NCI-H187 treated with DMSO at 0.1 percent for 48 hours (cell line): ENCODE results near the gene NFE2L1.
"Not testable (repeated sequence)": the region's sequence is repeated elsewhere in the genome, so short reads cannot be mapped to it uniquely, and the experiment has no call there.

Experiments
- DNase-seq: peaks from one replicate; lab custom pipeline; 2025; lab: John Stamatoyannopoulos, UW

The NFE2L1 gene

DNA sequence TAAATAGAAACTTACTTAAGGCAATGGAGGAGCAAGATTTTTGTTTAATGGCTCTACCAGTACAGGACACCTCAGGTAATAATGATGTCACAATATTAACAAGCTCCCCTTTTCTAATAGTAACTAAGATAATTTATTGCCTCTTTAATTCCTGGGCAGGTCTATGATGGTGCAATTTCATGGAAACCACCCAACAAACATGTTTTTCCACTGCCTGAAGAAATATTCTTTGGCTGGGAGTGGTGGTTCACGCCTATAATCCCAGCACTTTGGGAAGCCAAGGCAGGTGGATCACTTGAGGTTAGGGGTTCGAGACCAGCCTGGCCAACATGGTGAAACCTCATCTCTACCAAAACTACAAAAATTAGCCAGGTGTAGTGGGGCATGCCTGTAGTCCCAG lies 19.6 kb downstream of the NFE2L1 start:
- DNase-seq = not testable (repeated sequence)

DNA sequence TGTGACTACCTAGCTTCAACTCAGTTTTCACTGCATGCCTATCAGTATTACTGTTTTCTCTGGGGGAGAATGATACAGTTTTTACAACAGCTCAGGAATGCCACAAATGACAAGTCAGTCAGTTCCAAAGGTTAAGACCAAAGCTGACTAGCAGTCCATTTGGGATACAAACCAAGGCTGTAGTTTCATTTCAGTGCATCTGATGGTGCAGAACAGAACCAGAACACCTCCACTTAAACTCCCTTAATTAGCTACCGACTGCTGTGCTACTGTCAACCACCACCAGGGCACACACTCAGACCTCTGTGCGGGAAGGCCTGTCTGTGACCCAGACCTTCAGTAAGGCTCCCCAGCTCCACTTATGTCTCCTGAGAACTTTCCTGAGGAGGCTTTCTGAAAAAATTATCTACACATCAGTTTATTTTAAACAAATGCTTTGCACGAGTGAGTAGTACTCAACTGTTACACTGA lies 20.4 kb downstream of the NFE2L1 start:
- DNase-seq = no peak

DNA sequence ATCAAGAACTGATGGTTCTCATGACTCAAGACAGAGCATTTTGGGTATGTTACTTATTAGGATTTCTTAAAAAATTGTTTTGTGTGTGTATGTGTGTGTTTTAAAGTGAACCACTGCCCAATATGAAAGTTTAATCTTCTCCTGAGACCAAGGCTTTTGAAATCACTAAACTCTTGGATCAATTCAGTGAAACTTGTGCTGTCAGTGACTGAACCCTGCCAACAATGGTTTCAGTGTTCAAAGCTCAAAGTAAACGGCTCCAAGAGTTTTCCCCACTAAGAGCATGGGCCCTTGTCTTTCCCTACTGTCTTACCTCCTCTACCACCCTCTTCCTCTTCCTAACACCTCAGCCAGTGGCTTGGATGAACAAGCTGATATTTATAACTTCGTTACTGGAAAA lies 22.0 kb downstream of the NFE2L1 start:
- no peak for DNase-seq

DNA sequence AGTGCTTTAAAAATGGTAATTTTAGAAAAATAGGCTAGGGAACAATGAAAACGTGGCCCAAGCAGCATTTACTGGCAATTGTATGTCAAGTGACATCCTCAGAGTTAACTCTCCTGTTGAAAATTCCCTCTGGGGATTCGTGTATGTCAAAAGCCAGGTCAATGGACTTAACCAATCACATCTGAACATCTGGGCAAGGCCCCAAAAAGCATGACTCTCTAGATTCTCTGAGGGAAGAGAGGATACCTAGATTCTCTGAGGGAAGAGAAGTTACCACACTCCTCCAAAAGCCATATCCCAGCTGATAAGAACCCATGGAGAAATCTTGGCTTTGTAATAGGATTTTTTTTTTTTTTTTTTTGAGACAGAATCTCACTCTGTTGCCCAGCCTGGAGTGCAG lies 23.5 kb downstream of the NFE2L1 start:
- DNase-seq = no peak

DNA sequence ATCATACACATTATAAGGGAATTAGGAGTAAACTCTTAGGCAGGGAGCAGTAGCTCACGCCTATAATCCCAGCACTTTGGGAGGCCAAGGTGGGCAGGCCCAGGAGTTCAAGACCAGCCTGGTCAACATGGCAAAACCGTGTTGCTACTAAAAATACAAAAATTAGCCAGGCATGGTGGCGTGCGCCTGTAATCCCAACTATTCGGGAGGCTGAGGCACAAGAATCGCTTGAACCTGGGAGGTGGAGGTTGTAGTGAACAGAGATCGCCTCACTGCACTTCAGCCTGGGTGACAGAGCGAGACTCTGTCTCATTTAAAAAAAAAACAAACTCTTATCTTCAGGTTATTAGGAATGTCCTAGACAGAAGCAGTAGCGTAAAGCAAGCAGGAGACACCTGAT lies 24.7 kb downstream of the NFE2L1 start:
- DNase-seq = not testable (repeated sequence)

DNA sequence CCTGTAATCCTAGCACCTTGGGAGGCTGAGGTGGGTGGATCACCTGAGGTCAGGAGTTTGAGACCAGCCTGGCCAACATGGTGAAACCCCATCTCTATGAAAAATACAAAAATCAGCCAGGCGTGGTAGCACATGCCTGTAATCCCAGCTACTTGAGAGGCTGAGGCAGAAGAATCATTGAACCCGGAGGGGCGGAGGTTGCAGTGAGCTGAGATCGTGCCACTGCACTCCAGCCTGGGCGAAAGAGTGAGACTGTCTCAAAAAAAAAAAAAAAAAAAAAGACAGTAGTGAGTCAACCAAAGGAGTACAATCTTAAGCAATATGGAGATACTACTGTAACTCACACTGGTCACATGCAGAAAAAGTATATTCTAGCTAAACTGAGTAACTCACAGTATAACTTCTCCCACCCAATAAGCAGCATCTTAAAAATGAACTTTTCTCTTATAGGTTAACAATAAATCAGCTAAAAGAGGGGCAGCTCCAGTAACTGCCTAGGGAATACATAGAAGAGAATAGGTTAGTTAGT lies 25.5 kb downstream of the NFE2L1 start:
- not testable (repeated sequence) for DNase-seq

DNA sequence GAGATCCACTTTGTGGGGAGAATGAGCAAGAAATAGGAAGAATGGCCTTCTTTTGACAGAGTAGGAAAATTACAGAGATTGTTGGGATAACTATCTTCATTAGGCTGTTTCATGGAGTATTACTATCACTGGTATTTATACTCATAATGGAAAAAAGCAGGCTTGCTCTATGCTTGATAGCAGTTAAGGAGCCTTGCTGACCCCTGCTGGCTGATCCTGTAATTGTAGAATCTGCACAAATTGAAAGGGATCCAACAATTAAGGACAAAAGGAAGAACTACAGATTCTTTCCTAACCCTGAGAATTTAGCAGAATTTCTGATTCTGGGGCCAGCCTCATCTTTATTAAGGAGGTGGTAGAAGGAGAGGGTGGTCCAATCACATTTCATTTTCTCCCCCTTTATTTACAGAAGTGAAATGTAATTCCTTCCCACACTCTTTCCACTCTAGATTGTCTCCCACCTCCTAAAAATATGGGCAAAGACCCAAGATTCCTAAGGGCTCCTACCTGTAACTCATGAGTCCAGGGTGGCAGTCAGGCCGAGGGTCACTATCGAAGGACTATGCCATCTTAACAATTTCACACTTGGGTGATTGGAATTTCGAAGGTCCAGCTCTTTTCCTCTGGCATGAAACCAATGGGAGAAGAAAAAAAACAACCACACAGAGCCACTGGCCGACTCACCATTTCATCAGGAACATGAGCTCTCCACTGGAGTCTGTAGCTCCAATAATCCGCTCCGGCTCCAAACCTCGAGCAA lies 26.3 kb downstream of the NFE2L1 start:
- no peak for DNase-seq

DNA sequence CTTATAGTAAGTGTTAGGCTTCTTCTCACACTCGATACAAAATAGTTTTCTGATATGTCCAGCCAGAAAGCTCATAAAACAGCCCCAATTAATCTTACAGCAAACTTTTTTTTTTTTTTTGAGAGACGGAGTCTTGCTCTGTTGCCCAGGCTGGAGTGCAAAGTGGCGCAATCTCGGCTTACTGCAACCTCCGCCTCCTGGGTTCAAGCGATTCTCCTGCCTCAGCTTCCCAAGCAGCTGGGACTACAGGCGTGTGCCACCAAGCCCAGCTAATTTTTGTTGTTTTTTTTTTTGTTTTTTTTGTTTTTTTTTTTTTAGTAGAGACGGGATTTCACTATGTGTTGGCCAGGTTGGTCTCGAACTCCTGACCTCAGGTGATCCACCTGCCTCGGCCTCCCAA lies 29.0 kb downstream of the NFE2L1 start:
- DNase-seq = not testable (repeated sequence)

DNA sequence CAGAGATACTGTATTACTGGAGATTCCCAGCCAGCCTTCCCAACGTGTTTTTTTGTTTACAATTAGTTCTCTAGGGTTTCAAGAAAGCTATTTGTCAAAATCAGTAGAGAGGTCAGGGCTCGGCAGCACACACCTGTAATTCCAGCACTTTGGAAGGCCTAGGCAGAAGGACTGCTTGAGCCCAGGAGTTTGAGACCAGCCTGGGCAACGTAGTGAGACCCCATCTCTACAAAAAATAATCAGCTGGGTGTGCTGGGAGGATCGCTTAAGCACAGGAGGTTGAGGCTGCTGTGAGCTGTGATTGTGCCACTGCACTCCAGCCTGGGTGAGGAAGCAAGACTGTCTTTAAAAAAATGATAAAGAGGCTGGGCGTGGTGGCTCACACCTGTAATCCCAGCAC lies 33.7 kb downstream of the NFE2L1 start:
- DNase-seq = no peak

DNA sequence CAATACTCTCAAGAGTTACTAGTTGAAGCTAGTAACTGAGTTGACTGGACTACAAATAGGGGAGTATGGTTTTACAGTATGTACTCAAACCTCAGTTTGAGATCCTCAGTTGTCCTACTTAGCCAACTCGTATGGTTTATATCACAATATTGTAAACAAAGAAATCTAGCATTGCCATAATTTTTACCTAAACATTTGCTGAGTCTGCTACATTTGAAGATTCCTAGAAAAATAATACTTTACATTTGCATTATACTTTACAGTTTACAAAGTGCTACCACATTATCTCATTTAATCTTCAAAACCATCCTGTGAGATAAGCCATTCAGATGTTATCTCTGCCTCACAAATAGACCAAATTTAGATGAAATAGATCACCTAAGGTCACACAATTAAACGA lies 36.8 kb downstream of the NFE2L1 start:
- no peak for DNase-seq

DNA sequence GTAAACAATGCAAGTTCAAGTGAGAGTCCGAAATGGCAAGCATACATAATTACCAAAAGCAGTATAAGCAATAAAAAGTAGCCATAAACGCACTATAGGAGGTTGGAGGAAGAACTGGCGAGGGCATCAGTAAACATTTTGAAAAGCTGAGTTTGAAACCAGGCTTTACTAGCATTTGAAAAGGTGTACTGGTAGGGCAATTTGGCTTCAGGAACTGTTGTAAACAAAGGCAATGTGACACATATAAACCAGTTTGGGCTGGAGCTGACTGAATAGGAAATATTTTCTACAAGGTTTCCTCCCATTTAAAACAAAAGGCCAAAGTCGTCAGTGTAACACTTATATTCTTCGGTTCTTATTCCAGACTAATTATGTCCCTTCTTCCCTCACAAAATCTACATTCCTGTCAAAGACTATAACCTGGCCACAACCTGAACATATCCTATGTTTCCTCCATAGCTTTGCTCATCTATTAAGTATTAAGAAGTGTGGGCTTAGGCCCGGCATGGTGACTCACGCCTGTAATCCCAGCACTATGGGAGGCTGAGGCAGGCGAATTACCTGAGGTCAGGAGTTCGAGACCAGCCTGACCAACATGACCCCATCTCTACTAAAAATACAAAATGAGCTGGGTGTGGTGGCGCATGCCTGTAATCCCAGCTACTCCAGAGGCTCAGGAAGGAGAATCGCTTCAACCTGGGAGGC lies 45.3 kb downstream of the NFE2L1 start:
- DNase-seq = no peak

DNA sequence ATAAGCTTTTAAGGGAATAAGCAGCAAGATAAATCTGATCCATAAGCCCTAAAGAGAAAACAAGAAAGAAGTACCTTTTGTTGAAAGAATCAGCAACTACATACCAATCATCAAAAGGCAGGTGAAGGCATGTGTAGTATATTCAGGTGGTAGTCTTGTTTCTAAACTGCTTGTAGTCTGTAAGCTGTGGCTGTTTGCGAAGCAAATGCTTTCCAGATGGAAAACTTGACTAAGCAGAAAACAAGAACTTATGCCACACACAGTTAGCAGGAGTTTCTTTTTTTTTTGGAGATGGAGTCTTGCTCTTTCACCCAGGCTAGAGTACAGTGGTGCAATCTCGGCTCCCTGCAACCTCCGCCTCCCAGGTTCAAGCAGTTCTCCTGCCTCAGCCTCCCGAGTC lies 47.5 kb downstream of the NFE2L1 start:
- DNase-seq = no peak

DNA sequence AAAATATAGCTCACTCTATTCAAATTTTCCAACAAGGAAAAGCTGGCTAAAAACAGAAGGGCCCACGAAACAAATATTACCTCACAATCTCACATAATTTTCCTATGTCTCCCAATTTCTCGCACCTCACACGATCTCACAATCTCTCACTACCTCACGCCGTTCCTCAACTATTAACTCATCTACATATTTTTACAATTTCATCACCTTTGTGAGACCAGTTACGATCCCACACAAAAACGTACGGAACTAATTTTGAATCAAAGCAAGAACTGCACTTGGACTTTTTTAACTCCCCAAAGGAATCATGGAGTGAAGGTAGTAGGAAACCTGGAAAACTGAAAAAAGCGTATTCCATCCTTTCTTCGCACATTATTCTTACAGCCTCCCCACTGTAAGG lies 52.0 kb downstream of the NFE2L1 start:
- no peak for DNase-seq

DNA sequence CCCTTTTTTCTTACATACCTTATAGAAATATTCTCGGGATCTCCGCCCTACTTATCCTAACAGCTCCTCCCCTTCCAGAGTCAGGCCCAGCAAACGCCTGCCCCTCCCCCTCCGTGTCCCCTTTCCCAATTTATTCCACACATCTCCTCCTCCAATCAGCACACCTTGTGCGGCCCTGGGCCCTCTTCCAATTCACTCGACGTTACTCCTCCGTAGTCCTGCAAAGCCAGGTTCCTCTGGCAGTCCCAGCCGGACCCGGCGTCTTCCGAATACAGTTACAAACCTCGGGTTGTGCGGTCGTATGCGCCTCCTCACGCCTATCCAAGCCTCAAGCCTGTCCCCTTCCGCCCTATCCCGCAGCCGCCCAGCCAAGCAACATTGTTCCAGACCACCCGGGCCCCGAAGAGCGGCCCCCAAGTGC lies 52.4 kb downstream of the NFE2L1 start:
- DNase-seq = no peak

DNA sequence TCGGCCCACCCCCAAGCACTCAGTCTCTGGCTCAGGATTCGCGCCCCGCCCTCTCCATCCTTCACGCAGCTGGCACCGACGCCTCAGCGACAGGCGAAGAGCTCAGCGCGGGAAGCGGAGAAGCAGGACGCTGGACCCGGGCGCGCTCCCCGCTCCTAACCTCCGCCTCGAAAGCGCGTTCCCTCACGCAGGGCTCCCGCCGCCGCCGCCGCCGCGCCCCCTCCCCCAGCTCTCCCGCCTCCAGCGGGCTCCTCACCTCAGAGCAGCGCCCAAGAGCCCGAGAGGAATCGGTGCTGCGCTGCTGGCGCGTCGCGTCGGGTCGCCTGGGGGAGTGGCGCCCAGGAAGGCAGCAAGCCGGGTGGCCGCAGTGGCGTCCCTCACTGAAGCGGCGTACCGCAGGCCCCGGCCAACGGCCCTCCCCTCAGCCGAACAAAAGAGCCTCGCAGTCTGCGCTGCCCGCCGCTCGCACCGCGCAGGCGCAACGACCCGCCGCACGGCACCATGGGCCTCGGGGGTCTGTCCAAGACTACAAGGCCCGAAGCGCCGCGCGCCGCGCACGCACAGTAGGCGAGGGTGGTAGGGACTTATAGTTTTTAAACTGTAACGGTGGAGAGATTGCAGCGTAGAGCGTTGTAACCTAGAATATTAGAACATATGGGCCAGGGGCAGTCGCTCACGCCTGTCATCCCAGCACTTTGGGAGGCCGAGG lies 53.0 kb downstream of the NFE2L1 start, which contains the start of gene CBX1:
Gene CBX1, minus strand, starts transcription at position 467 of the 709 bp plus-strand sequence. CDS start 24,474 bp downstream, outside the sequence.
- DNase-seq = peak; percentile 84

DNA sequence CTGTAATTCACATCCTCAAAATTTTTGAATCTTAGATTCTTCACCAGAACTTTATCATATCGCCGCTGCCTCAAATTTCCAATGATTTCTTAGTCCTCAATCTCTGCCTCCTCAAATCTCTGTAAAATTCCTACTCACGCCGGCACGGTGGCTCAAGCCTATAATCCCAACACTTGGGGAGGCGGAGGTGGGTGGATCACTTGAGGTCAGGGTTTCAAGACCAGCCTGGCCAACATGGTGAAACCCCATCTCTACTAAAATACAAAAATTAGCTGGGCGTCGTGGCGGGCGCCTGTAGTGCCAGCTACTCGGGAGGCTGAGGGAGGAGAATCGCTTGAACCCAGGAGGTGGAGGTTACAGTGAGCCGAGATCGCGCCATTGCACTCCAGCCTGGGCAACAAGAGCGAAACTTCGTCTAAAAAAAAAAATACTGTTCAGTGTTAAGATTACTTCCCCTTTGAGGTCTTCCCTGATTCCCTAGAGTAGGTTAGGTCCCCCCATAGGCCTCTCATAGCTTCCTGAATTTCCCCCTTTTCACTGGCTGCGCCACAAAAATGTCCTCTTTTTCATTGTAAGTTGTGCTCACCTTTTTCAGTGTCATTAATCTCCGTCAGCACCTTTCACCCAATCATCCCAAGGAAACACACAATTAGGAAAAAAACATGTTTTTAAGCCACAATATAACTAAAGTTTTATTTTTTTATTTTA lies 54.0 kb downstream of the NFE2L1 start:
- DNase-seq = no peak

DNA sequence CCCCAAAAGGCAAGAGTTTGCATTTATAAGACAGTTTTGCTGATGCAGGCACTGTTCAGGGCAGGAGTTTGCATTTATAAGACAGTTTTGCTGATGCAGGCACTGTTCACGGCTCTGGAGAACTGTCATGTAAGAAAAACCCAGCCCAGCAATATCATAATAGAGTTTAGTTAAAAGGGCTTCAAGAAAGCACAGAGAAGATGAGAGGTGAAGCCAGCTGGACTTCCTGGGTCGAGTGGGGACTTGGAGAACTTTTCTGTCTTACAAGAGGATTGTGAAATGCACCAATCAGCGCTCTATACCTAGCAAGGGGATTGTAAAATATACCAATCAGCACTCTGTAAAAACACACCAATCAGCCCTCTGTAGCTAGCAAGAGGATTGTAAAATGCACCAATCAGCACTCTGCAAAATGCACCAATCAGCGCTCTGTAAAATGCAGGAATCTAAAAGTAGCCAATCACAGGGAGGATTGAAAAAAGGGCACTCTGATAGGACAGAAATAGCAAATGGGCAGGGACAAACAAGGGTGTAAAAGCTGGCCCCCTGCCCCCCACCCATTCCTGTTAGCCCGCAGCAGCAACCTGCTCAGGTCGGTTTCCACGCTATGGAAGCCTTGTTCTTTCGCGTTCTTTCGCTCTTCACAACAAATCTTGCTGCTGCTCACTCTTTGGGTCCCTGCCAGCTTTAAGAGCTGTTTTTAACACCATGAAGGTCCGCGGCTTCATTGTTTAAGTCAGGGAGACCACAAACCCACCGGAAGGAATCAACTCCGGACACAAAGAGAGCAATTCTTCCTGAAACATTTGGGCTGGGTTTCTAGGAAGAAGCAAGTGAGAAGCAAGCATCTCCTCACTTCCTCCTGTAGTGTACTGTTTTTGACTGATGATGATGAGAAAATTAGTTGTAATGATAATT lies 54.9 kb downstream of the NFE2L1 start:
- DNase-seq = no peak

DNA sequence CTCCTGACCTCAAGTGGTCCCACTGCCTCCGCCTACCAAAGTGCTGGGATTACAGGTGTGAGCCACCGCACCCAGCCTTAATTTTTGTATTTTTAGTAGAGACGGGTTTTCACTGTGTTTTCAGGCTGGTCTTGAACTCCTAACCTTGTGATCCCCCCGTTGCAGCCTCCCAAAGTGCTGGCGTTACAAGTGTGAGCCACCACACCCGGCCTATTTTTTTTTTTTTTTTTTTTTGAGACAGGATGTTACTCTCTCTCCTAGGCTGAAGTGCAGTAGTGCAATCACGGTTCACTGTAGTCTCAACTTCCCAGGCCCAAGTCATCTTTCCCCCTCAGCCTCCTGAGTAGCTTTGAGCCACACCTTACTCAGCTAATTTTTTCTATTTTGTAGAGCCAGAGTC lies 56.3 kb downstream of the NFE2L1 start:
- DNase-seq = no peak

DNA sequence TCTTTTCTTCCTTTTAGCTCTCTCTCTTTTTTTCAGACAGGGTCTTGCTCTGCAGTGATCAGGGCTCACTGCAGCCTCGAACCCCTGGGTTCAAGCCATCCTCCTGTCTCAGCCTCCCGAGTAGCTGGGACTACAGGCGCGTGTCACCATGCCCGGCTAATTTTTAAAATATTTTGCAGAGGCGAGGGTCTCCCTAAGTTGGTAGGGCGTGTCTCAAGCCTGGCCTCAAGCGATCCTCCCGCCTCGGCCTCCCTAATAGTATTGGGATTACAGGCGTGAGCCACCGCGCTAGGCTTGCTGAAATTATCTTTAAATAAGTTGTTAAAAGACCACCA lies 58.6 kb downstream of the NFE2L1 start:
- no peak for DNase-seq

DNA sequence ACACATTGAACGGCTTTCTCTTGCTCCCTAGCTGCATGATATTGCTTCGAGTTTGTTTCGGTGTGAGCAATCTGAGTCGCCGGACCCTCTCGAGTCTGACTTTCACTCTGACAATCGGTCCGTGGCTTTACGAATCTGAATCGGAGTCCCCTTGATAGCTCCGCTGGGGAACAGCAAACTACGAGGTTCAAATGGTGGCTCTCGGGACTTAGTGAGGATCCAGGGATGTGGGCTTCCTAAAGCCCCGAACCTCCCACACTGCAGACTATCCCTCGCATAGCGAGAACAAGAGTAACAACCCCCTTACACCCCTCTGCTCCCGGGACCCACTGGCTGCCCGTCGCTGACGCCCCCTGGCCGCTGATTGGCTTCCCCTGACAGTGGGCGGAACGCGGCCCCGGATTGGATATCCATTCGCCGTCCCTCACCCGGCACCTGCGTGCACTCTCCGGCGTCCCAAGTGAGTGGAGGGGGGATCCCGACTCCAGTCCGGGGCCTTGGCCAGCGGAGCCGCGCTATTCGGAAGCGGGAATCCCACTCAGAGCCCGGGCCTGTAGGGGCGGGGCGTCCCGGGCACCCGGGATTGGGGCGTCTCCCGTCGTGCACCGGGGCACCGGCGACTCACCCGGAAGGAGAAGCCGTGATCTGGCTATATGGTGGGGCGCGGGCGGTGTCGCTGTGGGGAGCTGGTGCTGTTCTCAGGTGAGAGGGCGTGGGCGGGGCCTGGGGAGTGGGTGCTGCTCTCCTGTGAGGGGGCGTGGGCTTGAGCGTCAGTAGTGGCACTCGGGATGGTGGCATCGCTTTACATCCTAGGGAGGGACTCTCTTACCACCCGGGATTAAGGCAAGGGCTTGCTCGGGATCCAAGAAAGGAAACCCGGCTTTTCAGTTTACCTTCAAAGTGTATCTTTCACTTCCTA lies 59.2 kb downstream of the NFE2L1 start, which contains the start of gene SNX11:
Gene SNX11, plus strand, starts transcription at position 630 of the 919 bp plus-strand sequence. CDS start 4,278 bp downstream, outside the sequence.
- peak; percentile 72 for DNase-seq
